ENCODE results near the gene CDC42BPA. TPM values are rescaled to one million over a fixed set of nuclear protein-coding genes. Genes with fewer than 3 reads are reported as not detected.
"Not testable (repeated sequence)": the region's sequence is repeated elsewhere in the genome, so short reads cannot be mapped to it uniquely, and the experiment has no call there.

CDC42BPA gene
- total RNA-seq, 2 donors from 2014 or later, result 0.87 to 7.3 TPM

DNA sequence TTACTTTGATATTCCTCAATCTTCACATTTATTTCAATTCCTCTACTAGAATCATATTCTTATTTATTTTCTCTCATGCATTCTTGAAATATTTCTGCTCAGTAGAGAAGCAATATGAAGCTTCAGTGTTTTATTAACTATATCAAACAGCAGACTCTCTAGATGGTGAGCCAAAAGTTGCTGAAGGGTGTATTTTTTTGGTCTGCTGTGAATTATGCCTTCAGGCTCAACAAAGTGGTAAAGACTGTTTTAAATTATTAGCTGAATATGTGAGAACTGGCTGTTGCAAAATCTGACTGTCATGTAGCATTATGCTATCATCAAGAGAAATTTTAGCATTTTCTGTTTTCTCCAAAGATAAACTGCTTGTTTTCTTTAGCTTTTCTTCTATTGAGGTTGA is 24.9 kb upstream of the CDC42BPA start:
- H3K27ac Mint-ChIP-seq, result no peak overlapping the region
- peaks cover 0 to 5% of the 10 kb centered on the region in 2 donors for H3K9me3 Mint-ChIP-seq
- H3K36me3 Mint-ChIP-seq, result no peaks in the 10 kb centered on the region
- DNase-seq (ENCODE audit: low spot score in 2 of 2) (no peak), ATAC-seq (no peak)

DNA sequence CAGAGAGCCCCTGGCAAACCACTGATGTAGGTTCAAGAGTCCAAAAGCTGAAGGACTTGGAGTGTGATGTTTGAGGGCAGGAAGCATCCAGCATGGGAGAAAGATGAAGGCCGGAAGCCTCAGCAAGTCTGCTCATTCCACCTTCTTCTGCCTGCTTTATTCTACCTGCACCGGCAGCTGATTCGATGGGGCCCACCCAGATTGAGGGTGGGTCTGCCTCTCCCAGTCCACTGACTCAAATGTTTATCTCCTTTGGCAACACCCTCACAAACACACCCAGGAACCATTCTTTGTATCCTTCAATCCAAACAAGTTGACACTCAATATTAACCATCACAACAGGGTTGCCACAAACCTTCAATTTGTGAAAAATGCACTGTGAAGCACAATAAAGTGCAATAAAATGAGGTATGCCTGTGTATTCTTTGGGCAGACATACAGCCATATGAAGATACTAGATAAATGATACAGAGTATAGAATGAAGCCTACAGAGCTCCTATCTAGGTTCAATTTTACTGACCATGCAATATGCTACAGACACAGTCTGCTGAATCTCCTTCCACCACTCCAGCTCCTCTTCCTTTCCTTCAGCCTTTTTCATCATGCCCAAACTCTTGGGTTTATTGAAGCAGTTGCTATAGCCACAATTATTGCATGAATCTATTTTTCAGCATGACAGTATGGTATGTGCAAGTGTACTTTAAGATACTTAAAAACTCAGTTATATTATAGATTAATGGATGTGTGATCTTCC is 24.0 kb upstream of the CDC42BPA start:
- ATAC-seq (no peak), DNase-seq (ENCODE audit: low spot score in 2 of 2) (no peak)
- Mint-ChIP-seq H3K9me3 (peaks cover 0 to 5% of the 10 kb centered on the region in 2 donors), H3K27ac (no peak overlapping the region), H3K36me3 (no peaks in the 10 kb centered on the region)

DNA sequence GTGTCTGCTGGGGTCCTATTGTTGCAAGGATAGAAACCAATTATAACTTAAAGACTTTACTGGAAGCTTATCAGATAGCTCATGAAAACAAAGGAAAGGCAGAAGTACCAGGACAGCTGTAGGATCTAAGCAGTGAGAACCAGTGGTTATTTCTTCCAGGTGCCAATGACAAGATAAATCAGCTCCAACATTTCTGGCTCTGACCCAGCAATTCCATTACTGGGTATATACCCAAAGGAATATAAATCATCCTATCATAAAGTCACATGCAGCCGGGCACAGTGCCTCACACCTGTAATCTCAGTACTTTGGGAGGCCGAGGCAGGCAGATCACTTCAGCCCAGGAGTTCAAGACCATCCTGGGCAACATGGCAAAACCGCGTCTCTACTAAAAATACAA is 17.8 kb upstream of the CDC42BPA start:
- H3K27ac Mint-ChIP-seq; ATAC-seq; DNase-seq (ENCODE audit: low spot score in 2 of 2): not testable (repeated sequence)
- Mint-ChIP-seq H3K9me3 (peaks cover 0 to 10% of the 10 kb centered on the region in 2 donors), H3K36me3 (peaks cover 5 to 10% of the 10 kb centered on the region in 2 donors)

DNA sequence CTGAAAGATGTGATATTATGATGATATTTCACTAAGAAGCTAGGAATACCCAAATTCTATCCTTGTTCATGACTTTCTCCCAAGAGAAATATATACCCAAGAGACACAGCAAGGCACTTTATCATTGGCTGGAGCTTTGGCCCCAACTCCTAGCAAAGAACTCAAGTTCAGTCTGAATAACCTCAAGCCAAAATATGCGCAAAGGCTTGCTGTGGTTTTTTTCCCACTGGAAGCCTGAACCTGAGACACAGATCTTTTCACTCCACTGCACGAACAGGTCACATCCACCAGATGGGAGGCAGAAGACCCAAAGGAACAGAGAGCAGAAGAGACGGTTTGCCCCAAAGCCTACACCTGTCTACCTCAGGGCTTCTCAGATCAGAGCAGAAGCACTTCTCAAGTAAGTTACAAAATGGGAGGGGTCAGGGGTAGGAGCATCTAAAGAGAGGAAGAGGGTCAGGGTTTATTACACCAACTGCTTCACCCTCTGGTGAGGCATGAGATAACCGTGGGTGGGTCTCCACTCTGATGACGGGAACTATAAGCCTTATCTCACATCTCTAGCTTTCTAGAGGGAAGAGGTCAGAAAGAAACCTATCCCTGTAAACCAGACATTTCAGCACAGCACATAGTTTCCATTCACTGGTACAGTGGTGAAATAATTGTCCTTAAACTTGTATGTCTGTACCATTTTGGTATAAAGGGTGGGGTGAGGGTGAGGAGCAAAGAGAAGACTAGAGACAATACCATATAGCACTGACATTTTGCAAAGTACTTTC is 17.1 kb upstream of the CDC42BPA start:
- H3K9me3 Mint-ChIP-seq, result peaks cover 0 to 10% of the 10 kb centered on the region in 2 donors
- no peak for DNase-seq (ENCODE audit: low spot score in 2 of 2)
- H3K36me3 Mint-ChIP-seq, result peaks cover 5 to 10% of the 10 kb centered on the region in 2 donors
- H3K27ac Mint-ChIP-seq, result no peak overlapping the region
- ATAC-seq, result no peak

DNA sequence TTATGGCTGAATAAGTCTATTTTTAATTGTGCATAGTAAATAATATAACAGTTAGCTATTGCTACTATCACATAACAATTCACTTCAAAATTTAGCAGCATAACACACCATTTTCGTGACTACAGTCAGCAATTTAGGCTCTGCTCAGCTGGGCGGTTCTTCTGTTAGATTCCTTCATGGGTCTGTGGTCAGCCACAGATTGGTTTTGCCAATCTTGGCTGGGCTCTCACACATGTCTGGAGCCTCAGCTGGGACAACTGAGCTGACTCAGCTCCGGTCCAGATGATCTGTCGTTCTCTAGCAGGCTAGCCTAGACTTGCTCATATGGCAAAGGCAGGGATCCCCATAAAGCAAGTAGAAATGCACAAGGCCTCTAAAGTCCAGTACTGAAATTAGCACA is 15.1 kb upstream of the CDC42BPA start:
- Mint-ChIP-seq H3K9me3 (peaks cover 0 to 10% of the 10 kb centered on the region in 2 donors), H3K27ac (no peak overlapping the region), H3K36me3 (peaks cover 5 to 10% of the 10 kb centered on the region in 2 donors)
- DNase-seq (ENCODE audit: low spot score in 2 of 2) (no peak), ATAC-seq (no peak)

DNA sequence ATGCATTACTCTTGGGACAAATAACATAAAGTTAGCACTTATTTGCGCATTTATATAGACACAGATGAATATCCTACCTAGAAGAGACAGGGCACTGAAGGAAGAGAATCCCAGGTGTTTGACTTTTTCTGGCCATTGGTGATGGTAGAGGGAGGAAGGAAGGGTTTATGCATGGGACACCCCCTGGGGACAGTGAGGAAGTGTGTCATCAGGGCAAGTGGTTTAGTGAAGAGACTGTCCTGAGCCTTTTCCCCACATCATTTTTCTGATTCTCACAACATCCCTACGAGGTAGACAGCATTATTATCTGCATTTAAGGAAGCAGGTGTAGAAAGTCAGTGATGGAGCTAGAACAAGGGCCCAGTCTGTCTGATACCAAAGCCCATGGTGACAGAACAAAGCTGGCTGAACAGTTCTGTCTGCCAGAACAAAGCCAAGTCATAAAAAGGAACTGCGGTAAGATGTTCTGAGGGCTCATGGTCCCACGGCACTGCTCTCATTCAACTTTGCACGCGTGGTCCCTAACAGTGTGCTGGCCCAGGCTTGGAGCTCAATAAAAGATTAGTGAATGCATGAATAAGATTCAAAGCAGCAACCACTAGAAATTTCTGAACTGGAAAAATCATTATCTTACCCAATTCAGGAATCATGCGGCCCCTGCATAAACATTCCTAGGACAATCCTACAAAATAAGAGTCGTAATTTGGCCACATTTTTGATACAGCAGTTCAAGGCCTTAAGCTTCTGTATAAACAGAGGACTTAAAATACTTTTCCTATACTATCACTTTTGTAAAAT is 12.2 kb upstream of the CDC42BPA start:
- DNase-seq (ENCODE audit: low spot score in 2 of 2) (no peak), ATAC-seq (no peak)
- Mint-ChIP-seq H3K27ac (no peak overlapping the region), H3K9me3 (peaks cover 0 to 10% of the 10 kb centered on the region in 2 donors), H3K36me3 (peaks cover 5 to 10% of the 10 kb centered on the region in 2 donors)

DNA sequence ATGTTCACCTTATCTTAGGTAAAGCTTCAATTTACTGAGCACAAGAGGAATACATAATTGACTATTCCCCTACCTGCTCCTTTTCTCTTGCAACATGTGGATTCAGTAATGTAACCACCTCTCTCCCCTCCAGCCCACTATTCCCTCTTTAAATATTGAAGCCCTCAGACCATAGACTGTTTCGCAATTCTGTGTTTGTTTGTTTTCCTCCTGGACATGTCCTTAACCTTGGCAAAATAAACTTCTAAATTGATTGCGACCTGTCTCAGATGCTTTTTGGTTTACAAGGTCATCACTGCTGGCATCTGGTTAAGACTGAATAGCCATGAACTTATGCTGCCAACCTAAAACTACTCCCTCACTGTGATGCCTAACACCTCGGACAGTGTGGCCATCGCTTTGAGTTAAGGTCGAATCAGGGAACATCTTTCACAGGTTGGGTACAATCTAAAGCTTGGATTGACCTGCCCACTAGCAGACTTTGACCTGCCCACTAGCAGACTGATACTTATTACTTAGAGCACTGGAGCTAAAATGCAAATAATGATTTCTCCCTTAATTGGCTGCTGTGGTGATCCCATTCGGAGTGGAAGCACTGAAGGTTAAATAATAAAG is 10.2 kb upstream of the CDC42BPA start:
- DNase-seq (ENCODE audit: low spot score in 2 of 2) (no peak), ATAC-seq (no peak)
- Mint-ChIP-seq H3K9me3 (peaks cover 3 to 8% of the 10 kb centered on the region in 2 donors), H3K36me3 (peaks cover 3 to 13% of the 10 kb centered on the region in 2 donors), H3K27ac (no peak overlapping the region)

DNA sequence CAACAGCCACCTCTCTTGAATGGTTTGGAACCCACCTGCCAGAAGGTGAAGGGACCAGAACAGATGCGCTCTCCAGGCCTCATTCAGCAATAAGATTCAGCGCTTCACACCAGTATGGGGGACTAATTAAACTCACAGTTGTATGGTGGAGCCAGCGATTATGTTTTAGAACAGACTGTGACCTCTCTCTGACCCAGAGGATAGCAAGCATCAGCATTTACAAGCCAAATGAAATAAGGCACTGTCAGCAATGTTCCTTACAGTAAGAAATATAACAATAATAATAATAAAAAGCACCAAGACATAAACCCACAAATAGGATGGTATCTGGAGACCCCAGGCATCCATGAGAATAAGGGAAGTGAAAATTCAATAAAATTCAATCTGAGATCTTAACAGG is 6.9 kb upstream of the CDC42BPA start:
- Mint-ChIP-seq H3K27ac (no peak overlapping the region), H3K36me3 (peaks cover 0 to 6% of the 10 kb centered on the region in 2 donors), H3K9me3 (peaks cover 0 to 4% of the 10 kb centered on the region in 2 donors)
- ATAC-seq (no peak), DNase-seq (ENCODE audit: low spot score in 2 of 2) (no peak)

DNA sequence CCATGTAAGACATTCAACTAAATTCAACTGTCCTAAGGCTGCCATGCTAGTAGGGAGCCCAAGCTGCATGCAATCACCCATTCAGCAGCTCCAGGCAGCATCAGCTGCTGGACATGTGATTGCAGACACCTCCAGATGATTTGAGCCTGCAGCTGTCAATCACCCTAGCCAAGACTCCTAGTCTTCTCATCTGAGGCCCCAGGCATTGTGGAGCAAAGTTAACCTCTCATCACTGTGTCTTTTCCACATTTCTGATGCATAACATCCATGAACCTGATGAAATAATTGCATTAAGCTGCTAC is 5.6 kb upstream of the CDC42BPA start:
- Mint-ChIP-seq H3K36me3 (peaks cover 0 to 6% of the 10 kb centered on the region in 2 donors), H3K27ac (no peak overlapping the region), H3K9me3 (peaks cover 0 to 4% of the 10 kb centered on the region in 2 donors)
- DNase-seq (ENCODE audit: low spot score in 2 of 2) (no peak), ATAC-seq (no peak)

DNA sequence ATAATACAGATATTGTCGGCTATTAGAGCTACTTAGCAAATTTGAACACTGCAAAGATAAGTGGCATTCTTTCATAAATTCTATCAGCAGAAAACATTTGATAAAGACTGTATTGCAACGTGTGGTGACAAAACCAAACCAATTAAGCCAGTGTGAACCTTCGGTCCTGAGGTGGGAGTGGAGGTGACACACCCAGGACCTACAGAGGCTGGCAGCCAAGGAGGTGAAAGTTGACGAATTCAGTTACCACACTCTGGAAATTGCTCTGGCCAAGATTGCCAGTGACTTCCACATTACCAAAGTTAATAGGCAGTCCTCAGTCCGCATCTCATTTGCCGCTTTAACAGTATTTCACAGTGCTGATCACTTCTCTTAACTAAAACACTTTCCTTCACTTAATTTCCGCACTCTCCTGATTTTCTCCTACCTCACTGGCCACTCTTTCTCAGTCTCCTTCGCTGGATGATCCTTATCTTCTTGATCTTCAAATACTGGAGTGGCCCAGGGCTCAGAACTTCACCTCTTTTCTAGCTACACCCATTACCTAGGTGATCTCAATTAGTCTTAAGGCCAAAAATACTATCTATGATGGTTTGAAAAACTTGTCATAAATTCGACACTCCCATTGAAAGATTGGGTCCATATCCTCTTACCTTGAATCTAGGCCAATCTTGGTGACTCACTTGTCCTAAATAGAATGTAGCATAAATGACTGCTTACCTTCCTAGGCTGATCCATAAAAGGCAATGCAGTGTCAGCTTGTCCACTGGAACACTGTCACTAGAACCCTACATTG is 5.1 kb upstream of the CDC42BPA start:
- DNase-seq (ENCODE audit: low spot score in 2 of 2), result no peak
- H3K27ac Mint-ChIP-seq, result no peak overlapping the region
- peaks cover 0 to 4% of the 10 kb centered on the region in 2 donors for H3K9me3 Mint-ChIP-seq
- peaks cover 0 to 6% of the 10 kb centered on the region in 2 donors for H3K36me3 Mint-ChIP-seq
- ATAC-seq, result no peak

DNA sequence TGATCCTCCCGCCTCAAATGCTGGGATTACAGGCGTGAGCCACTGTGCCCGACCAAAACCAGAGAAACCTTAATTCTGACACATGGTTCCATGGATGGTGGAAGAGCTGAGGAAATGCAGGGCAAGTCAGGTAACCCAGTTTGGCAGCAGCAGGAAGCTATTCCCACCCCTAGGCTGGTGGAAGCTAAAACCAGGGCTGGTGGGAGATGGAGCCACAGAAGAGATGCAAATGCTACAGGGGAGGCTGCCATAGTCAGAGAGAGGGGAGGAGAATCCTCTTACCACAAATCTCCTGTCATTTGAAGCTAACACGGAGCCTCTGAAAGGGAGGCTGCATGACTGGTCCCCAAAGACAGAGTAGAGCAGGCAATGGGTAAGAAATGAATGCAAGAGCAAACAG is 4.1 kb upstream of the CDC42BPA start:
- DNase-seq (ENCODE audit: low spot score in 2 of 2) (no peak), ATAC-seq (no peak)
- Mint-ChIP-seq H3K27ac (no peak overlapping the region), H3K36me3 (peaks cover 0 to 6% of the 10 kb centered on the region in 2 donors), H3K9me3 (peaks cover 0 to 4% of the 10 kb centered on the region in 2 donors)

DNA sequence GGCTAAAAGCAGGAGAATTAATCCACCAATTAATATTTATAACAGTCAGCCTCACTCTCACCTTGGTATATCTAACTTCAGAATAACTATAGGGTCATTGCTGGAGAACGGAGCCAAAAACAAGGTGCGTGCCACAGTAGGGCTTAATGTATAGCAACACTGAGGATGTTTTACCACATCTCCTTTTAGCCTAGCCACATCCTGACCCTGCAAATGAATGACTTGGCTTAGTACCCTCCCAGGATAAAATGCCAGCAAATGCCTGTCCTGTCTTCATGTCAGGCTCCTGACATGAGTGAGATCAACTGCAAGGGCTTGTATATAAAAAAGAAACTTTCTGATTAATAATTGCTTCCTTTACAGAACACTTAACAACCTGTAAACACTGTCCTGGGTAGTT is 2.7 kb upstream of the CDC42BPA start:
- DNase-seq (ENCODE audit: low spot score in 2 of 2) (no peak), ATAC-seq (peak in 1 of 2 donors; percentile 39)
- peaks cover 0 to 4% of the 10 kb centered on the region in 2 donors for H3K9me3 Mint-ChIP-seq
- H3K27ac Mint-ChIP-seq, result no peak overlapping the region
- peaks cover 5 to 6% of the 10 kb centered on the region in 2 donors for H3K36me3 Mint-ChIP-seq

DNA sequence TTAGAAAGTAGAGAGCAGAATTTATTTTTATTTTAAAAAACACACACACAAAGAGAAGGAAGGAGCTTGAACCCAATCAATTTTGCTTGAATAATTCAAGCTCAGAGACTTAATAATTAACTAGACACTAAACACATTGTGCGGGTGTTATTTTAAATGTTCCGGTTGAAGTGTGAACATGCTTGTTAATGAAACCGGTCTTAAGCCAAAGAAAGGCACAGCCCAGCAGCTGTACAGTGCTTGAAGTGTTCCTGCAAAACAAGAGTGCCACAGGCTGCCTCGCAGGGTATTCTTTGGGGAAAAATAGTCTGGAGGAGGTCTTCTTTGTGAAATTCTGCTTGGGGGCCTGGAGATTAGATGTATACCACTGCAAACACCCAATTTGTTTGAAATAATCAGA is 2.2 kb upstream of the CDC42BPA start:
- H3K9me3 Mint-ChIP-seq, result peaks cover 0 to 4% of the 10 kb centered on the region in 2 donors
- H3K27ac Mint-ChIP-seq, result no peak overlapping the region
- peaks cover 6% of the 10 kb centered on the region in 2 donors for H3K36me3 Mint-ChIP-seq
- DNase-seq (ENCODE audit: low spot score in 2 of 2), result no peak
- no peak for ATAC-seq

DNA sequence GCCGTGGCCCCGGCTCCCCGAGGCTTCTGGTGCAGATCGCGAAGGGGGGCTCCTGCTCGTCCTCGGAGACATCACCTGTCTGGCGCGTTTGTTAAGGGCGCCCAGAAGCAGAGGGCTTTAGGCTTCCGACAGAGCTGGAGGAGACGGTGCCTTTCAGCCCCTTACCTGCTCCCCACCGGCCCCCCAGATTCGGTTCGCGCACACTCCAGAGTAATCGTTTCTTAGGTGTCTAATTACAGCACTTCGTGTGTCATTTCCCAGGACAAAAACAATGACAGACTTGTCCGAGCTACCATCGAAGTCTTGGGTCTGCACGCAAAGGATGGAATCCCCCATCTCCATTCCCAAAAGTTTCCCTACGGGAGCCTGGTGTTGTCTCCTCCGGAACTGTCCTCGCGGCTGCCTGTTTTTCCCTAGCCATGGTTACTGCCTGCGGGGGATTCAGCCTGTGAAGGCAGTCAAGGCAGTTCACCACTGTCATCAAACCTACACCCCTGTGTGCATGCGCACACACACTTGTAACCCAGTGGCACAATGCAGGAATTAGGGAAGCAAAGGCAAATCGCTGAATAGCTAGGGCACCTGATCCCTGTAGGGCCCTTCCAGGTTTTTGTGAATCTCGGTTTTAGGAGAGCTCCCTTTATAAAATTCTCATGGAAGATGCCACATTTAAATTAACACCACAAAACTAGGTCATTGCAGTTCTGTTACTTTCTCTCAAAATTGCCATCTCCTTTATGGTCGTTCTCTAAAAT is 738 bp upstream of the CDC42BPA start:
- DNase-seq (ENCODE audit: low spot score in 2 of 2) (no peak), ATAC-seq (no peak)
- H3K36me3 Mint-ChIP-seq, result peaks cover 6% of the 10 kb centered on the region in 2 donors
- H3K9me3 Mint-ChIP-seq, result peaks cover 0 to 4% of the 10 kb centered on the region in 2 donors
- peak overlapping the region in 1 of 2 donors; percentile 77 for H3K27ac Mint-ChIP-seq

DNA sequence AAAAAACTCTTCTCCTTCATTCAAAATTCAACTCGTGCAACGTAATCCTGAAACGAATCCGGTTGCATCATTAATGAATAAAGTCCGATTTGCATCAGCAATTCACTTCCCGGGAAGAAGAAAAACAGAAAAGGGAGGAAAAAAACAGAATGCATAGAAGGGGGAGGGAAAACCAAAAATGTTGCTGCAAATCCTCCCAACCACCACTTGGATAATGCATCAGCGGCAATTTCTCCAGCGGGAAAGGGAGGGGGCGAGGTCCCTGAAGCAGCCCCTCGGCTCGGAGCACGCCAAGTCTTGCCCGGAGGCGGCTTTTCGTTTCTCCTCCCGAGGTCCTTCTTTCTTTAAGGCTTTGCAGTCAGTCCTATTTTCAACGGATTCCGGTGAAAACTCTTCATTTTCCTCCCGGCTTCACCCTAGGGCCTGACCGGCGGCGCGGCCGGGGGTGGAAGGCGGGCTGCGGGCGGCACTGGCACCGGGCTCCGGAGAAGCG is 723 bp downstream of the CDC42BPA start:
- Mint-ChIP-seq H3K36me3 (peaks cover 0 to 6% of the 10 kb centered on the region in 2 donors), H3K9me3 (no peaks in the 10 kb centered on the region), H3K27ac (no peak overlapping the region)
- DNase-seq (ENCODE audit: low spot score in 2 of 2) (peak in 1 of 2 donors; percentile 10), ATAC-seq (no peak)
